Transverse colon (tissue), 4 donors: ENCODE results near the gene POTEH.
"Not testable (repeated sequence)": the region's sequence is repeated elsewhere in the genome, so short reads cannot be mapped to it uniquely, and the experiment has no call there.

ENCODE experiments used
- EP300 ChIP-seq: sonication (generic); formaldehyde crosslinking; IDR thresholded peaks from one replicate; pipeline ENCODE4 v1.6.1; 2017; ENCODE audit warnings: antibody characterized with exemption, low read depth
- POLR2A ChIP-seq: fragments of 450-650 bp; IDR thresholded peaks from one replicate; pipeline ENCODE4 v1.6.1; 2016; ENCODE audit warnings: antibody characterized with exemption, mild to moderate bottlenecking, moderate library complexity
- POLR2AphosphoS5 ChIP-seq, 3 donors: sonication (generic); formaldehyde crosslinking; IDR thresholded peaks; one replicate each; pipeline ENCODE4 v1.6.1; 2016; ENCODE audit warnings: antibody characterized with exemption in 3 of 3
- TF ChIP-seq, protein P1 (sequence below), 5 experiments: fragments of 200-600 bp in 3 of 5; fragments of 450-650 bp in 2 of 5; sonication (generic) in 3 of 5; IDR thresholded peaks; 1 replicate in 2 of 5; 2 replicates in 3 of 5; pipeline ENCODE4 v1.5.1; 2016 to 2017; ENCODE audit warnings: antibody characterized with exemption in 5 of 5, inconsistent platforms in 3 of 5, mild to moderate bottlenecking in 2 of 5, moderate library complexity in 1 of 5

DNA sequence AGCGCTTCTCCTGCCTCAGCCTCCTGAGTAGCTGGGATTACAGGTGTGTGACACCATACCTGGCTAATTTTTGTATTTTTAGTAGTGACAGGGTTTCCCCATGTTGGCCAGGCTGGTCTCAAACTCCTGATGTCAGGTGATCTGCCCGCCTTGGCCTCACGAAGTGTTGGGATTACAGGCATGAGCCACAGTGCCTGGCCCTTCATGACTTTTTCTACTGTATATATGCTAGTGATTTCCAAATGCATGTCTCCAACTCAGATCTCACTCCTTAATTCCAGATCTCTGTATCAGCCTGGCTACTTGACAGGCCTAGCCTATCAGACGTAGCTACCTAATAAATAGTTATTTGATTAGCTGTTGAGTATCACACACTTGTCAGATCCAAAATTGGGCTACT is 23.8 kb downstream of the POTEH start:
- TF ChIP-seq, protein P1, sequence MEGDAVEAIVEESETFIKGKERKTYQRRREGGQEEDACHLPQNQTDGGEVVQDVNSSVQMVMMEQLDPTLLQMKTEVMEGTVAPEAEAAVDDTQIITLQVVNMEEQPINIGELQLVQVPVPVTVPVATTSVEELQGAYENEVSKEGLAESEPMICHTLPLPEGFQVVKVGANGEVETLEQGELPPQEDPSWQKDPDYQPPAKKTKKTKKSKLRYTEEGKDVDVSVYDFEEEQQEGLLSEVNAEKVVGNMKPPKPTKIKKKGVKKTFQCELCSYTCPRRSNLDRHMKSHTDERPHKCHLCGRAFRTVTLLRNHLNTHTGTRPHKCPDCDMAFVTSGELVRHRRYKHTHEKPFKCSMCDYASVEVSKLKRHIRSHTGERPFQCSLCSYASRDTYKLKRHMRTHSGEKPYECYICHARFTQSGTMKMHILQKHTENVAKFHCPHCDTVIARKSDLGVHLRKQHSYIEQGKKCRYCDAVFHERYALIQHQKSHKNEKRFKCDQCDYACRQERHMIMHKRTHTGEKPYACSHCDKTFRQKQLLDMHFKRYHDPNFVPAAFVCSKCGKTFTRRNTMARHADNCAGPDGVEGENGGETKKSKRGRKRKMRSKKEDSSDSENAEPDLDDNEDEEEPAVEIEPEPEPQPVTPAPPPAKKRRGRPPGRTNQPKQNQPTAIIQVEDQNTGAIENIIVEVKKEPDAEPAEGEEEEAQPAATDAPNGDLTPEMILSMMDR (IDR thresholded peaks at IDR 0.05): not testable (repeated sequence)
- TF ChIP-seq POLR2A; POLR2AphosphoS5 (IDR thresholded peaks at IDR 0.05); EP300: not testable (repeated sequence)
